GM08714 (cell line): ENCODE results near the gene SFRP4.
A peak's percentile ranks its signal among the peaks of the same experiment; 100 is the strongest.

Experiments
- H3K4me3 ChIP-seq: fragments of 200-500 bp; sonication (Bioruptor generic); 2 replicates; pipeline ENCODE4 v1.5.1; 2014; ENCODE audit warnings: mild to moderate bottlenecking, low read length, inconsistent platforms
- ZNF274 ChIP-seq: IDR thresholded peaks from 2 replicates; pipeline ENCODE4 v1.6.1; 2012; ENCODE audit warnings: mild to moderate bottlenecking, low read depth, low read length

SFRP4 gene

DNA sequence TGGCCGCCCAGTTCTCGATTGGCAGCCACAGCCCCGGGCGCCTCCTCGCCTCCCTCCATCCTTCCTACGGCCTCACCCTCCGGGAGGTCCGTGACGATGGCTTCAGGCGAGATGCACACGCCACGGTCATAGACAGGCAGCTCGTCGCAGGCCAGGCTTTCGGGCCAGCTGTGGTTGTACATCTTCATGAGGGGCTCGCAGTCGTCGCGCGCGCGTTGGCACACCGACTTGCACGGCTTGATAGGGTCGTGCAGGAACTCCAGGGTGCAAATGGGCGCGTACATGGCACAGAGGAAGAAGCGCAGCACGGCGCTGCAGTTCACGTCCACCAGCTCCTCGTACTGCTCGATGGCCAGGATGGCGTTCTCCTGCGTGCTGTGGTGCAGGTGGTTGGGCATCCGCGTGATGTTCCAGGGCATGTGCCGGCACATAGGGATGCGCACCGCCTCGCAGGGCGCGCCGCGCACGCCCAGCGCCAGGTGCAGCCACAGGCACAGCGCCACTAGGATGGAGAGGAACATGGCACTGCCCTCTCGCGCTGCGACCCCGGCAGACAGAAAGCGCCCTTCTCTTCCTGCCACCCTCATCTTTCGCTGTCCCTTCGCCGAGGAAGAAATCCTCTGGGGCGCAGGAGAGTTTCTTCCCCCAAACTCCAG, 472 bp downstream of the SFRP4 start:
- no peak for TF ChIP-seq ZNF274
- H3K4me3 ChIP-seq: peak overlapping the region; percentile 40; the same call in 1 of the 2 replicates

DNA sequence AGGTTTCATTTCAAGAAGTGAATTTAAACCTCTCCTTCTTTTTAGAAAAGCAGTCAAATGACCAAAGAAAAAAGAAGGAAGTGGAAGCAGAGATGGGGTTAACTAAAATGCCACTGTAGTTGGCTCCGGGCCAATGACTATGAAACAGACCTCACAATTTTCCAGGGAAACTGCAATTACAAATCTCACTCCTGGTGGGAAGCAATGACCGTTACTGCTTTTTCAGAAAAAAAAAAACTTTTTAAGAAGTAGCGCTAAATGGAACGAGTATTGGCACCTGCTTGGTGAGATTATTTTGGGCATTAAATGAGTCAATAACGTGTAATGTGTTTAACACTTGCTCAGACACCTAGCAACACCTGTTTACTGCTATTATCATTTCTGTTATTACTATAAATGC, 1.2 kb downstream of the SFRP4 start:
- TF ChIP-seq ZNF274: no peak
- H3K4me3 ChIP-seq: no peak overlapping the region

DNA sequence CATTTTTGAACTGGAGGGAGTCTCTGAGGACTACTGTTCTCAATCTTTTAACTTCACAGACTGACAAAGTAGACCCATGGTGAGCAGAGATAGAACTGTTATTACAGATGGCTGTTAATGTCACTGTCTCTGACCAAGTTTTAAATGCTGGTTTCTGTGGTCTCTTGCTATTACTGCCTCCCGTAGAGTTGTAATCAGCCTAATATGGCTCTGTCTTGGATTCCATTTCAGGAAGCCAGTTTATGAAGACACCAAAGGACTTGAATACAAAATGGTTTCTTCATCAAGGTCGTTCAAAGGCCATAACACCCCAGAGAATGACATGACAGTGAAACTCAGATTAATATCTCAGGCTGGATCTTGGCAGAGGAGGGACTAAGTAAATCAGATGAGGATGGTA, 3.9 kb downstream of the SFRP4 start:
- H3K4me3 ChIP-seq: no peak overlapping the region
- no peak for TF ChIP-seq ZNF274

DNA sequence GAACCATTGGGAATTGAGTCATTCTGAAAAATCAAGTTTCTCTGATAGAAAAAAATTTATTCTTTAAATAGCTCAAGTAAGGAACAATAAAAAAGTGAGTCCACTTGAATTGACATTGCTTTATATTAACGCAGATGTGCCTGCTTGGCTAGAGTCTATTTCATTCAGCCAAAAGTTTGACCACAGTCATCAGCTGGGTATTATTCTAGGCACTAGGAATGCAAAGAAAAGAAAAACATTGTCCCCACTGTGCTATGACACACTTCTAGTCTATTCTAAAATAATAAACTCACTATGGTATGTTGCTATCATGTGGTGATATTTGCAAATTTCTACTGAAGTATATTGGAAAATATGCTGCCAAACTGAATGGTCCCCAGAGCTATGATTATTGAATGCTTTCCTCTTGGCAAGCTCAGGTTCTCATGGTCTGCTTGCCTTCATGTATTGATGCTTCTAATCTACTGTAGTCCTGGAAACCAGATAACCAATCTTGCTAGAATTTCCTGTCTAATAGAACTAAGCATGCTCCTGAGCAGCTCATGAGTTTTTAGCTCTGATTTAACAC, 8.3 kb downstream of the SFRP4 start:
- no peak overlapping the region for H3K4me3 ChIP-seq
- TF ChIP-seq ZNF274: no peak

DNA sequence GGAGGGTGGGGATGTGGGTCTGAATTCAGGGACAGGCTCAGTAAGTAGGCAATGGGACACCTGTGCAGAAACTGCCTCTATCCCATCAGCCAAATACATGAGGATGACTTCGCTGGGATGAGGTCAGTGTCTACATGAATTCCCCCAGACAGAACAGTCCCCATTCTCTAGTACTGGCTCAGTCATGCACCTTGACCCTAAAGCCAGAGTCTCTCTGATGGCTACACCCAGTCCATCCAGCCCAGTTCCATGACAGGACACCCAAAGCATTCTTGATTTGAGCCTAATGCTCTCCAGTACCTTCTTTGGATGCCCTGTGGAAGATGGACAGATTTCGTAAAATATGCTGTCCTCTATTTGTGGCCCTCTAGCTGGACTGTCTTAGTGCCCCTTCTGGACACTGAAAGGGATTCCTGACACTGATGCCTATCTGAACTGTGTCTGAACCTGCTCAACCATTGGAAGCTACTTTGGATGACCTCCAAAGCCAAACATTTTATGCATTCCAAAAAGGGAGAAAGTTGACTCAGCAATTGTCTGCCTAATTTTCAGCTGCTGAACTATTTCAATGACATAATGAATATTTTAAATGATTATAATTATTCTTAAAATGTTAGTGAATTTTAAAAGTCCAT, 14.6 kb downstream of the SFRP4 start:
- TF ChIP-seq ZNF274: no peak
- no peak overlapping the region for H3K4me3 ChIP-seq

DNA sequence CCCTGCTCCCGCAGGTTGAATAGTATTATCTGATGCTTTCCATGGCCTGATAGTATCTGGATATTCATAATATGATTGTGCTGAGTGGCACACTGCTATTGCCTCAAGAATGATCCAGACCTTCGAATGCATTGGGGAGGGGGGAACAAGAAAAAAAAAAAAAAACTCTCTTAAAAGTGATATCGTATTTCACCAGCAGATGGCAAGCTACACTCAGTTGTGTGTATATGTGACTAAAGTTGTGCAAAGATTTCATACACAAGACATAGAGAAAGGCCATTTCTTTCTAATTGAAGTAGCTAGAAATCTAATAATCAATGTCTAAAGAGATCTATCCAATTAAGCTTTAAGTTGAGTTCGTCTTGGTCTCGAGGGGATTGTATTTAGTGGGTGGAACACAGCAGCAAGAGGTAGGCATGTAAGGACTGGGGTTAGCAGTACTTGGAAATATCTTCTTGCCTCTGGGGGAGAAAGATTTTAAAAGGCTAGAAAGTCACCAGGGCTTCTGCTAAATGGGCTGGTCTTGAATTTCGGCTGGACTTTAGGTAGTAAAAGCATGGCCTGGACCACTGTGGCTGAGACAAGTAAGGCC, 15.3 kb downstream of the SFRP4 start:
- no peak overlapping the region for H3K4me3 ChIP-seq
- no peak for TF ChIP-seq ZNF274

DNA sequence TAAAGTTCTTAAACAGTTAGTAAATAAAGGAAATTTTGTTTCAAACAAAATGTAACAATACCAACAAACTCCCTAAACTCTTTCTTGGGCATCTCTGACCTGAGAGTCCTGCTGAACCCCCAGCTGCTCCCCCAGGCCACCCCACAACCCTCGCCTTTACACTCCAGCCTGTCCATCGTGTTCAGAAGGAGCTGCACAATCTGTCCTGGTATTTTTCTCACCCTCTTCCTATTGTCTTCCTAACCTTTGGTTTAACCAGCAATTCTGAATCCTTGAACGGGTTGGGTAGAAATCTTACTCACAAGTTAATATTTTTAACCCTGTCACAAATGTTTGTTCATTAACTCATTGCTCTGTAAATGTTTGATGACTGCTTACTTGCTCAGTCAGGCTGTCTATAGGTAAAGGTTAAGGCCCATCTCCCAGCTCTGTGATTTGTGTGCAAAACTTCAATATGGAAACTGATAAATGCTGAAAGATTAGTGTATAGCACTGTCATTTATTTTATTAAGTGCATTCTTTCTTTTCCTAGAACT, 16.8 kb downstream of the SFRP4 start:
- TF ChIP-seq ZNF274: no peak
- H3K4me3 ChIP-seq: no peak overlapping the region

DNA sequence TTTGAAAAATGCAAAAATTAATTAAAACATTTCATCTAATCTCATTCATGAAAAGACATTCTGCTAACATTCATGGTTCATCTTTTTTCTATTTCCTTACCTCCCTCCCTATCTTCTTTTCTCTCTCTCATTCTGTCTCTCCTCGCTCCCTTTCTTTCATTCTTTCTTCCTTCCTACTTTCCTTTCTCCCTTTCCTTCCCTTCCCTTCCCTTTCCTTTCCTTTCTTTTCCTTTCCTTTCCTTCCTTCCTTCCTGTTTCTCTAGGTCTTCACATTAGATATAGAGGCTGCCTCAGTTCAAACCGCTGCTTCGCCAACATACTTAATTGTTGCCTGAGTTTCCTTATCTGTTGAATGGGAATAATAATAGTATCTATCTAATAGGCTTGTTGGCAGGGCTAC, 21.9 kb downstream of the SFRP4 start:
- no peak for TF ChIP-seq ZNF274
- H3K4me3 ChIP-seq: no peak overlapping the region

DNA sequence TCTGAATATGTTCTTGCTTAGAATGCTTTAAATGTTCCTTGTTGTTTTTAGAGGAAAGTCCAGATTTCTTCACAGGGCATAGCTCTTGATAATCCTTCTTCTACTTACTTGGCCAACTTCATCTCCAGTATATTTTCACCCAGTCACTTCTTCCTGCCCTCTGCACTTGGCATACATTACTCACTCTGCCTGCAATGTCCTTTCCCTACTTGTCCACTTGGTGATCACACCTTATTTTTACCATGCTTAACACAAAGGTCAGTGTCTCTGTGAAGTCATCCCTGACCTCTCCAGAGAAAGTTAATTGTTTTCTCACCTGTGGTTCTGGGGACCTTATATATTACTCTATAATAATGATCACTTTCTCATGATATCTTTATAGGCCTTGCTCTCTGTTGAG, 23.3 kb downstream of the SFRP4 start:
- no peak for TF ChIP-seq ZNF274
- no peak overlapping the region for H3K4me3 ChIP-seq

DNA sequence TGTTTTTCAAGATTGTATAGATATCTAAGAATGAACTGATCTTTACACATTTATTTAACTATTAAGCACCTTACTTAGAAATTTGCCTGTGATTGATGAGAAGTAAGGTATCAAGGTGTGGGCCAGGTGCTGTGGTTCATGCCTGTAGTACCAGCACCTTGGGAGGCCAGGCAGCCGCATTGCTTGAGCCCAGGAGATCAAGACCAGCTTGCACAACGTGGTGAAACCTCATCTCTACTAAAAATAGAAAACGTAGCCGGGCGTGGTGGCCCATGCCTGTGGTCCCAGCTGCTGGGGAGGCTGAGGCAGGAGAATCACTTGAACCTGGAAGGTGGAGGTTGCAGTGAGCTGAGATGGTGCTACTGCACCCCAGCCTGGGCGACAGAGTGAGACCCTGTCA, 34.5 kb downstream of the SFRP4 start:
- no peak overlapping the region for H3K4me3 ChIP-seq
- no peak for TF ChIP-seq ZNF274
